Small intestine (tissue), 7 donors: ENCODE data around the gene TTLL9. TPM values are rescaled to one million over a fixed set of nuclear protein-coding genes. Genes with fewer than 3 reads are reported as not detected.

Source experiments
- DNase-seq, 2 donors: peaks; one replicate each; pipeline versions ENCODE4 v3.0.0 to v3.0.0-alpha.2; 2013
- FAIRE-seq: peaks from 2 replicates; lab custom pipeline; 2012; peaks lifted over from hg19 to GRCh38; lab: Jason Lieb, UNC
- H3K27ac ChIP-seq, 3 donors: one replicate each; pipeline ENCODE4 v1.5.1; 2013; ENCODE audit warnings: low read length in 2 of 3, mild to moderate bottlenecking in 2 of 3, control low read depth in 1 of 3, inconsistent platforms in 1 of 3, low read depth in 1 of 3, moderate library complexity in 1 of 3
- H3K27me3 ChIP-seq, 3 donors: one replicate each; pipeline ENCODE4 v1.6.1; 2013; ENCODE audit warnings: low read length in 3 of 3, inconsistent platforms in 1 of 3; ENCODE audit not compliant: control insufficient read depth in 3 of 3, insufficient read depth in 3 of 3
- H3K36me3 ChIP-seq, 3 donors: one replicate each; pipeline ENCODE4 v1.6.1; 2013; ENCODE audit warnings: low read length in 3 of 3, inconsistent platforms in 1 of 3, low read depth in 1 of 3, mild to moderate bottlenecking in 1 of 3, moderate library complexity in 1 of 3; ENCODE audit not compliant: control insufficient read depth in 3 of 3, insufficient read depth in 2 of 3
- H3K4me1 ChIP-seq, 3 donors: one replicate each; pipeline ENCODE4 v1.6.1; 2013; ENCODE audit warnings: low read length in 2 of 3, inconsistent platforms in 1 of 3, low read depth in 1 of 3, mild to moderate bottlenecking in 1 of 3, moderate library complexity in 1 of 3; ENCODE audit not compliant: control insufficient read depth in 3 of 3, insufficient read depth in 2 of 3
- H3K4me3 ChIP-seq, 3 donors: one replicate each; pipeline ENCODE4 v1.5.1; 2013; ENCODE audit warnings: low read length in 3 of 3, control low read depth in 1 of 3, inconsistent platforms in 1 of 3, low read depth in 1 of 3, mild to moderate bottlenecking in 1 of 3, moderate library complexity in 1 of 3
- H3K9me3 ChIP-seq, 2 donors: one replicate each; pipeline ENCODE4 v1.6.1; 2013; ENCODE audit warnings: low read depth in 1 of 2, low read length in 1 of 2; ENCODE audit not compliant: control insufficient read depth in 2 of 2, insufficient read depth in 1 of 2
- WGBS, 3 donors: extraction: QIAGEN DNeasy Blood & Tissue Kit; methylation state at CpG; one replicate each; pipeline ENCODE4 v1.1.7; 2013; 5-methylcytosine and 5-hydroxymethylcytosine counted together
- polyA plus RNA-seq, 4 donors: library from polyadenylated mRNA; stranded (reverse) in 3 of 4; unstranded in 1 of 4; fragments of 200-250 nt in 3 of 4; fragments of 120-200 nt in 1 of 4; gene quantifications; one replicate each; pipeline versions ENCODE4 v1.2.1 to v1.2.3, GENCODE V29; 2013
- donor health status: healthy with polysubstance abuse.
- donor health status: control.
- donor health status: control.
- donor health status: Bipolar disorder and iron deficiency.
- donor health status: healthy.

The TTLL9 gene
- polyA plus RNA-seq, 4 donors: 0.07 to 0.38 TPM; not detected in 2

GRCh38 chr20:31975874-31976273 is 105.4 kb downstream of the TTLL9 start:
- no peak overlapping the region for H3K27ac ChIP-seq
- 75 to 88% (median 79%) methylated on average over 2 of the region's 2 CpGs for WGBS, 3 donors
- H3K36me3 ChIP-seq: no peaks in the 10 kb centered on the region
- H3K4me1 ChIP-seq: no peaks in the 10 kb centered on the region
- H3K9me3 ChIP-seq: no peaks in the 10 kb centered on the region
- FAIRE-seq (no peak), DNase-seq (no peak)
- H3K27me3 ChIP-seq: peaks cover 0 to 13% (median 3%) of the 10 kb centered on the region in 3 donors
- H3K4me3 ChIP-seq: no peak overlapping the region

GRCh38 chr20:31977080-31977479 is 106.6 kb downstream of the TTLL9 start:
- Histone ChIP-seq H3K27me3 (peaks cover 0 to 13% (median 3%) of the 10 kb centered on the region in 3 donors), H3K9me3 (no peaks in the 10 kb centered on the region), H3K4me3 (no peak overlapping the region), H3K27ac (no peak overlapping the region), H3K4me1 (no peaks in the 10 kb centered on the region), H3K36me3 (no peaks in the 10 kb centered on the region)
- 71 to 87% (median 78%) methylated on average over 4 of the region's 4 CpGs for WGBS, 3 donors
- no peak for DNase-seq
- no peak for FAIRE-seq

- FAIRE-seq: no peak
- 52 to 62% (median 60%) methylated on average over 6 of the region's 6 CpGs for WGBS, 3 donors
Measured at GRCh38 chr20:31979713-31980426, 109.4 kb downstream of the TTLL9 start.

GRCh38 chr20:31981784-31982183 is 111.3 kb downstream of the TTLL9 start:
- no peaks in the 10 kb centered on the region for H3K27me3 ChIP-seq
- no peak overlapping the region for H3K27ac ChIP-seq
- DNase-seq (no peak), FAIRE-seq (no peak)
- H3K4me1 ChIP-seq: no peaks in the 10 kb centered on the region
- H3K9me3 ChIP-seq: no peaks in the 10 kb centered on the region
- H3K36me3 ChIP-seq: no peaks in the 10 kb centered on the region
- no peak overlapping the region for H3K4me3 ChIP-seq
- WGBS, 3 donors: 56 to 71% (median 57%) methylated on average over 2 of the region's 2 CpGs

More at GRCh38 chr20:31979713-31980426, 109.4 kb downstream of the TTLL9 start:
- Histone ChIP-seq H3K27me3 (peaks cover 0 to 7% (median 3%) of the 10 kb centered on the region in 3 donors), H3K27ac (no peak overlapping the region), H3K4me3 (no peak overlapping the region), H3K36me3 (no peaks in the 10 kb centered on the region), H3K9me3 (no peaks in the 10 kb centered on the region), H3K4me1 (no peaks in the 10 kb centered on the region)
- DNase-seq: no peak

GRCh38 chr20:31984981-31985471 is 114.6 kb downstream of the TTLL9 start:
- Histone ChIP-seq H3K4me1 (no peaks in the 10 kb centered on the region), H3K9me3 (no peaks in the 10 kb centered on the region), H3K27me3 (no peaks in the 10 kb centered on the region), H3K4me3 (no peak overlapping the region), H3K27ac (no peak overlapping the region), H3K36me3 (no peaks in the 10 kb centered on the region)
- WGBS, 3 donors: 36 to 53% (median 40%) methylated on average over 6 of the region's 6 CpGs
- no peak for FAIRE-seq
- DNase-seq: no peak

GRCh38 chr20:31987744-31988143 is 117.3 kb downstream of the TTLL9 start:
- Histone ChIP-seq H3K36me3 (no peaks in the 10 kb centered on the region), H3K27ac (no peak overlapping the region), H3K27me3 (no peaks in the 10 kb centered on the region), H3K4me3 (no peak overlapping the region), H3K9me3 (no peaks in the 10 kb centered on the region), H3K4me1 (no peaks in the 10 kb centered on the region)
- no peak for FAIRE-seq
- DNase-seq: peak in 1 of 2 donors; percentile 24
- WGBS, 3 donors: 6 to 39% (median 10%) methylated on average over 1 of the region's 1 CpG

GRCh38 chr20:31988430-31989015 is 118.1 kb downstream of the TTLL9 start:
- Histone ChIP-seq H3K36me3 (no peaks in the 10 kb centered on the region), H3K4me1 (no peaks in the 10 kb centered on the region), H3K27ac (no peak overlapping the region), H3K27me3 (peaks cover 0 to 3% (median under 1%) of the 10 kb centered on the region in 3 donors), H3K4me3 (no peak overlapping the region), H3K9me3 (no peaks in the 10 kb centered on the region)
- 72 to 80% (median 72%) methylated on average over 5 of the region's 5 CpGs for WGBS, 3 donors
- DNase-seq (no peak), FAIRE-seq (no peak)

GRCh38 chr20:31989030-31989645 is 118.7 kb downstream of the TTLL9 start:
- Histone ChIP-seq H3K27ac (no peak overlapping the region), H3K27me3 (peaks cover 0 to 7% (median 4%) of the 10 kb centered on the region in 3 donors), H3K36me3 (no peaks in the 10 kb centered on the region), H3K9me3 (no peaks in the 10 kb centered on the region), H3K4me1 (no peaks in the 10 kb centered on the region), H3K4me3 (no peak overlapping the region)
- DNase-seq (no peak), FAIRE-seq (no peak)
- 67 to 76% (median 74%) methylated on average over 8 of the region's 8 CpGs for WGBS, 3 donors
